Erythroblast (primary cell): Measurements from ENCODE around the gene TNN.

Source experiments
- GATA1 ChIP-seq: IDR thresholded peaks from 2 replicates; pipeline ENCODE4 v1.6.1; 2011; ENCODE audit warnings: low read depth, mild to moderate bottlenecking, control low read depth, low read length, moderate library complexity
- POLR2A ChIP-seq: IDR thresholded peaks from 2 replicates; pipeline ENCODE4 v1.6.1; 2011; ENCODE audit warnings: mild to moderate bottlenecking, low read length

GRCh38 chr1:175150596-175151319 lies 83.1 kb downstream of the TNN start:
- TF ChIP-seq POLR2A (no peak), GATA1 (no peak)
